ENCODE measurements around the gene FMNL2. TPM values are rescaled to one million over a fixed set of nuclear protein-coding genes. Genes with fewer than 3 reads are reported as not detected.
"Not testable (repeated sequence)": the region's sequence is repeated elsewhere in the genome, so short reads cannot be mapped to it uniquely, and the experiment has no call there.

The FMNL2 gene
- total RNA-seq, 3 donors from 2014 or later (not counting 1 experiment from before 2014, with no cell fraction given), result 0.34 to 3.0 (median 0.78) TPM

DNA sequence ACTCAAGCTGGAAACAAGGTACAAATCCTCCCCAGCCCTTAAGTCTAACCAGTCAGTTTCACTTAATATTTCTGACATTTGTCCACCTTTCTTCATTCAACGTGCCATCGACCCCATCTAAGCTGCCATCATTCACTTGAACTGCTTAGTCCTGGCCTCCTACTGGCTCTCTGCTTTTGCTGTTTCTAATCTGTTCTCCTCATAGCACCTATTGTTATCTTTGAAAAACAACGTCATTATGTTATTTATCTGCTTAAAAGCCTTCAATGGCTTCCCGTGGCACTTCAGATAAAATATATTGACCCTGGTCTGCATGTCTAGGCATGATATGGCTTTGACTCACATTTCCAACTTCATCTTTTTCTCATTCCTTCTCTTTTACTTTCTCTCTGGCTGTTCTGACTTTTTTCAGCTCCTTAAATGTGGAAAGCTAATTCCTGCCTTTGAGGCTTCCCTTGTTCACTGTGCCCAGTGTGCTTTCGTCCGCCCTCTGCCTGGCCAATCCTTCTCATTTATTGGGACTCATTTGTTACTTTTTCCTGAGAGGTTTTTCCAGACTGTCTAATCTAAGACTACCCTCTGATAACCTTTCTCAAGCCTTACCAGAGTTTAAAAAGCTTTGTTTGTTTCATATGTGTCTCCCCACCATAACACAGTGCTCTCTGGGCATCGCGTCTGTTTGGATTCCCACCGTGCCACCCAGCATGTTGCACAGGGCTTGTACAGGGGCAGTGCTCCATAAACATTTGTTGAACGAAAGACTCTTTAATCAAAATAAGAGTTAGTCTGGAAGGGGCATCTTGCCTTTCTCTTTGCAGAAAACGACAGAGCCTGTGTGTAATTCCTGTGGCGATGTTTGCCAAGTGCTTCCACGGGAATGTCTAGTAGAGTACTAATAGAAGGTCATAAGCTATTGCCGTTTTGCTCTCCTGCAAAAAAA lies 183.9 kb downstream of the FMNL2 start:
- no peak overlapping the region for H3K4me3 Mint-ChIP-seq

DNA sequence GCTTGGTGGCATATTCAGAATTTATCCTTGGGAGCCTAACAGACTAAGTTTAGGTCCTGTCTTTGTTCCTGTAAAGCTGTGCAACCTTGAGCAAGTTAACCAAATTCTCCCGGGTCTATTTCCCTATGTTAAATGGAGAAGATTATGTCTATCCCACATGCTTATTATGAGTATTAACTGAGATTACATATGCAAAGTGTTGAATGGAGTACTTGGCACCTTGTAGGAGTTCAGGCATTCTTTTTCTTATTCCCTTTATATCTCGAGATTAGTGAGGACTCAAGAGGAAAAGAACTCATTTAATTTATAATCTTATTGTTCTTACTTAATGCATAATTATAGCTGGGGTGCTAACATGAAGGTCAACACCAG lies 184.6 kb downstream of the FMNL2 start:
- H3K9me3 ChIP-seq (ENCODE audit: control insufficient read depth, insufficient read depth, low read length), result no peaks in the 10 kb centered on the region
- peaks cover 12 to 22% of the 10 kb centered on the region in 2 donors for H3K27me3 Mint-ChIP-seq (ENCODE audit: low read depth in 2 of 2)
- no CpG with 5 or more reads among the region's 2 CpGs for WGBS (ENCODE audit: insufficient coverage)
- no peaks in the 10 kb centered on the region for H3K9me3 Mint-ChIP-seq
- H3K27me3 ChIP-seq (ENCODE audit: control insufficient read depth, insufficient read depth, low read length), result no peaks in the 10 kb centered on the region
- TF ChIP-seq, protein P1, sequence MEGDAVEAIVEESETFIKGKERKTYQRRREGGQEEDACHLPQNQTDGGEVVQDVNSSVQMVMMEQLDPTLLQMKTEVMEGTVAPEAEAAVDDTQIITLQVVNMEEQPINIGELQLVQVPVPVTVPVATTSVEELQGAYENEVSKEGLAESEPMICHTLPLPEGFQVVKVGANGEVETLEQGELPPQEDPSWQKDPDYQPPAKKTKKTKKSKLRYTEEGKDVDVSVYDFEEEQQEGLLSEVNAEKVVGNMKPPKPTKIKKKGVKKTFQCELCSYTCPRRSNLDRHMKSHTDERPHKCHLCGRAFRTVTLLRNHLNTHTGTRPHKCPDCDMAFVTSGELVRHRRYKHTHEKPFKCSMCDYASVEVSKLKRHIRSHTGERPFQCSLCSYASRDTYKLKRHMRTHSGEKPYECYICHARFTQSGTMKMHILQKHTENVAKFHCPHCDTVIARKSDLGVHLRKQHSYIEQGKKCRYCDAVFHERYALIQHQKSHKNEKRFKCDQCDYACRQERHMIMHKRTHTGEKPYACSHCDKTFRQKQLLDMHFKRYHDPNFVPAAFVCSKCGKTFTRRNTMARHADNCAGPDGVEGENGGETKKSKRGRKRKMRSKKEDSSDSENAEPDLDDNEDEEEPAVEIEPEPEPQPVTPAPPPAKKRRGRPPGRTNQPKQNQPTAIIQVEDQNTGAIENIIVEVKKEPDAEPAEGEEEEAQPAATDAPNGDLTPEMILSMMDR (IDR thresholded peaks at IDR 0.05), result no peak
- DNase-seq, result no peak
- H3K4me1 ChIP-seq (ENCODE audit: control insufficient read depth, insufficient read depth, low read length), result no peaks in the 10 kb centered on the region
- H3K4me3 Mint-ChIP-seq, result no peak overlapping the region
- H3K4me3 ChIP-seq (ENCODE audit: low read length), result no peak overlapping the region
- H3K4me1 Mint-ChIP-seq, result no peaks in the 10 kb centered on the region
- intact Hi-C loops (cut with micrococcal nuclease), result no loop called here
- no peaks in the 10 kb centered on the region for H3K36me3 ChIP-seq (ENCODE audit: control insufficient read depth, insufficient read depth, low read length)
- no peak overlapping the region for H3K27ac ChIP-seq (ENCODE audit: low read length)
- H3K27ac Mint-ChIP-seq, result no peak overlapping the region
- no peaks in the 10 kb centered on the region for H3K36me3 Mint-ChIP-seq
- no peak for ATAC-seq

More for the DNA sequence above, 183.9 kb downstream of the FMNL2 start:
- WGBS (ENCODE audit: insufficient coverage), result 88% methylated on average over 14 of the region's 14 CpGs
- Histone ChIP-seq H3K9me3 (ENCODE audit: control insufficient read depth, insufficient read depth, low read length) (no peaks in the 10 kb centered on the region), H3K27me3 (ENCODE audit: control insufficient read depth, insufficient read depth, low read length) (no peaks in the 10 kb centered on the region), H3K36me3 (ENCODE audit: control insufficient read depth, insufficient read depth, low read length) (no peaks in the 10 kb centered on the region), H3K4me1 (ENCODE audit: control insufficient read depth, insufficient read depth, low read length) (no peaks in the 10 kb centered on the region), H3K4me3 (ENCODE audit: low read length) (no peak overlapping the region), H3K27ac (ENCODE audit: low read length) (no peak overlapping the region)
- no peaks in the 10 kb centered on the region for H3K4me1 Mint-ChIP-seq
- H3K36me3 Mint-ChIP-seq, result no peaks in the 10 kb centered on the region
- no peaks in the 10 kb centered on the region for H3K9me3 Mint-ChIP-seq
- DNase-seq (no peak), ATAC-seq (no peak)
- intact Hi-C loops (cut with micrococcal nuclease), result no loop called here
- H3K27me3 Mint-ChIP-seq (ENCODE audit: low read depth in 2 of 2), result peaks cover 12 to 22% of the 10 kb centered on the region in 2 donors
- no peak overlapping the region for H3K27ac Mint-ChIP-seq
- TF ChIP-seq, protein P1 (IDR thresholded peaks at IDR 0.05), result no peak

- Mint-ChIP-seq H3K4me1 (peaks cover 7% of the 10 kb centered on the region in 2 donors), H3K27ac (no peak overlapping the region), H3K9me3 (no peaks in the 10 kb centered on the region), H3K36me3 (no peaks in the 10 kb centered on the region), H3K27me3 (ENCODE audit: low read depth in 2 of 2) (peaks cover 12 to 22% of the 10 kb centered on the region in 2 donors), H3K4me3 (no peak overlapping the region)
- intact Hi-C loops (cut with micrococcal nuclease), result no loop called here
- TF ChIP-seq, protein P1 (IDR thresholded peaks at IDR 0.05), result no peak
- H3K27ac ChIP-seq (ENCODE audit: low read length), result no peak overlapping the region
- ATAC-seq (no peak), DNase-seq (no peak)
- H3K9me3 ChIP-seq (ENCODE audit: control insufficient read depth, insufficient read depth, low read length), result no peaks in the 10 kb centered on the region
- H3K36me3 ChIP-seq (ENCODE audit: control insufficient read depth, insufficient read depth, low read length), result no peaks in the 10 kb centered on the region
- H3K4me1 ChIP-seq (ENCODE audit: control insufficient read depth, insufficient read depth, low read length), result no peaks in the 10 kb centered on the region
- H3K27me3 ChIP-seq (ENCODE audit: control insufficient read depth, insufficient read depth, low read length), result no peaks in the 10 kb centered on the region
- no peak overlapping the region for H3K4me3 ChIP-seq (ENCODE audit: low read length)
These were observed 185.8 kb downstream of the FMNL2 start for GRCh38 chr2:152520759-152521158.

DNA sequence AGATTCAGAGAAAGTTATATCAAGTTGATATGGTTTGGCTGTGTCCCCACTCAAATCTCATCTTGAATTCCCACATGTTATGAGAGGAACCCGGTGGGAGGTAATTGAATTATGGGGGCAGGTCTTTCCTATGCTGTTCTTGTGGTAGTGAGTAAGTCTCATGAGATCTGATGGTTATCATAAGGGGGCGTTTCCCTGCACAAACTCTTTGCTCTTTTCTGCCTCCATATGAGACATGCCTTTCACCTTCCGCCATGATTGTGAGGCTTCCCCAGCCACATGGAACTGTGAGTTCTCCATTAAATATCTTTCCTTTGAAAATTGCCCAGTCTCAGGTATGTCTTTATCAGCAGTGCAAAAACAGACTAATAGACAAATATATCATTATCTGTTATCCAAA lies 187.5 kb downstream of the FMNL2 start:
- ATAC-seq; H3K4me3 ChIP-seq (ENCODE audit: low read length); H3K27ac ChIP-seq (ENCODE audit: low read length); H3K27ac Mint-ChIP-seq; H3K4me1 Mint-ChIP-seq; H3K4me1 ChIP-seq (ENCODE audit: control insufficient read depth, insufficient read depth, low read length); H3K9me3 ChIP-seq (ENCODE audit: control insufficient read depth, insufficient read depth, low read length); intact Hi-C loops (cut with micrococcal nuclease); H3K9me3 Mint-ChIP-seq; DNase-seq; H3K27me3 ChIP-seq (ENCODE audit: control insufficient read depth, insufficient read depth, low read length); H3K36me3 Mint-ChIP-seq; H3K4me3 Mint-ChIP-seq; H3K36me3 ChIP-seq (ENCODE audit: control insufficient read depth, insufficient read depth, low read length): not testable (repeated sequence)
- peaks cover 8 to 22% of the 10 kb centered on the region in 2 donors for H3K27me3 Mint-ChIP-seq (ENCODE audit: low read depth in 2 of 2)
- 93% methylated on average over 1 of the region's 3 CpGs for WGBS (ENCODE audit: insufficient coverage)

Measured in natural killer cell (primary cell).